Measurements from ENCODE around the gene TCP10L. TPM values are rescaled to one million over a fixed set of nuclear protein-coding genes. Genes with fewer than 3 reads are reported as not detected.
A peak's percentile ranks its signal among the peaks of the same experiment; 100 is the strongest.
"Not testable (repeated sequence)": the region's sequence is repeated elsewhere in the genome, so short reads cannot be mapped to it uniquely, and the experiment has no call there.

TCP10L gene, protein sequence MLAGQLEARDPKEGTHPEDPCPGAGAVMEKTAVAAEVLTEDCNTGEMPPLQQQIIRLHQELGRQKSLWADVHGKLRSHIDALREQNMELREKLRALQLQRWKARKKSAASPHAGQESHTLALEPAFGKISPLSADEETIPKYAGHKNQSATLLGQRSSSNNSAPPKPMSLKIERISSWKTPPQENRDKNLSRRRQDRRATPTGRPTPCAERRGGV
- total RNA-seq, result 1.4 to 1.6 TPM (median 1.5 TPM) in 3 replicates

DNA sequence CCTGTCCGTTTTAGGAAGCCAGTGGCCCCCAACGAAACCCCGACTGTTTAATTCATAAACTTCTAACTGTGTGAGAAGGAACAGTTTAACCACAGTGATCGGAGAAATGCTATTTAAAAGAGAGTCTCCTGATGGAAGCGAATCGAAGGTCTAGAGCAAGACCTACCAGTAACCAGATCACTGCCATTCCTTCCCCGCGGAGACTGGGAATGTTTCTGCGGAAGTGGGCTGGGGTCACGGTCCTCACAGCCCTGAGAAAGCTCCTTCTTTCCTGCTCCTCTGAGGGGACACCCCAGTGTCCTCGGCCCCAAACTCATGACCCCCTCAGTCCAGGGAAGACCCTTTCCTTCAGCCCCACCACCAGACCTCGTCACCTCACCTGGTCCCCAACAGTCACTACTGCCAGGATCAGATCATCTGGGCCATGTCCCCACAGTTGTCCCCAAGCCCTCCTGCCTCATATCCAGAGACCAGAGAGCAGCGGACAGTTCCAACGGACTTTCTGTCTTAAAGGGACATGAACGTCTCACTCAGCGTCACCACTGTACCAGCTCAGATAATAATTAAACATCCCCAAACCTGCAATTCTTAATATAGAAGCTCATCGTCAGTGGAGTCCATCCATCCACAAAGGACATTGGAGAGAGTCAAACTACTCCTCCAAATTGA, at the start of gene TCP10L:
TSS of gene TCP10L (minus strand) at position 482 of the 669 bp plus-strand sequence. CDS start 1,219 bp downstream, outside the sequence.
- Mint-ChIP-seq H3K4me1 (no peaks in the 10 kb centered on the region), H3K4me3 (no peak within 1 kb of the TSS), H3K27me3 (ENCODE audit: low read depth) (peaks cover 10% of the 10 kb centered on the region), H3K9me3 (no peaks in the 10 kb centered on the region), H3K27ac (no peak within 1 kb of the TSS), H3K36me3 (no peaks in the 10 kb centered on the region)
- no peak for DNase-seq (ENCODE audit: low spot score in 2 of 2, unreplicated experiment in 2 of 2)
- TF ChIP-seq, protein P1, sequence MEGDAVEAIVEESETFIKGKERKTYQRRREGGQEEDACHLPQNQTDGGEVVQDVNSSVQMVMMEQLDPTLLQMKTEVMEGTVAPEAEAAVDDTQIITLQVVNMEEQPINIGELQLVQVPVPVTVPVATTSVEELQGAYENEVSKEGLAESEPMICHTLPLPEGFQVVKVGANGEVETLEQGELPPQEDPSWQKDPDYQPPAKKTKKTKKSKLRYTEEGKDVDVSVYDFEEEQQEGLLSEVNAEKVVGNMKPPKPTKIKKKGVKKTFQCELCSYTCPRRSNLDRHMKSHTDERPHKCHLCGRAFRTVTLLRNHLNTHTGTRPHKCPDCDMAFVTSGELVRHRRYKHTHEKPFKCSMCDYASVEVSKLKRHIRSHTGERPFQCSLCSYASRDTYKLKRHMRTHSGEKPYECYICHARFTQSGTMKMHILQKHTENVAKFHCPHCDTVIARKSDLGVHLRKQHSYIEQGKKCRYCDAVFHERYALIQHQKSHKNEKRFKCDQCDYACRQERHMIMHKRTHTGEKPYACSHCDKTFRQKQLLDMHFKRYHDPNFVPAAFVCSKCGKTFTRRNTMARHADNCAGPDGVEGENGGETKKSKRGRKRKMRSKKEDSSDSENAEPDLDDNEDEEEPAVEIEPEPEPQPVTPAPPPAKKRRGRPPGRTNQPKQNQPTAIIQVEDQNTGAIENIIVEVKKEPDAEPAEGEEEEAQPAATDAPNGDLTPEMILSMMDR (IDR thresholded peaks at IDR 0.05; ENCODE audit: unreplicated experiment), result no peak

DNA sequence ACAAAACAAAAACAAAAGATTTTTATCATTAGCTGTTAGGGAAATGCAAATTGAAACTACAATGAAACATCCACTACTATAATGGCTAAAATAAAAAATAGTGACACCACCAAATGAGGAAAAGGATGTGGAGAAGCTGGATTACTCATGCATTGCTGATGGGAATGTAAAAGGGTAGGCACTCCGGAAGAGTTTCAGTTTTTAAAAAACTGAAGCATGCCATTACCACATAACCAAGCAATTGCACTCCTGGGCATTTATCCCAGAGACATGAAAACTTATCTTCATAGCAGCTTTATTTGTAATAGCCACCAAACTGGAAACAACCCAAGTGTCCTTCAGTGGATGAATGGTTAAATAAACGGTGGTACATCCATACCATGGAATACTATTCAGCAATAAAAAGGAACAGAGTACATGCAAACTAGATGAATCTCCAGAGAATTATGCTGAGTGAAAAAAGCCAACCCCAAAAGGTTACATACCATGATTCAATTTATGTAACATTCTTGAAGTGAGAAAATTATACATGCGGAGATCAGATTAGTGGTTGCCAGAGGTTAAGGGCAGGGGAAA, 41.4 kb upstream of the TCP10L start:
- H3K4me1 Mint-ChIP-seq, result no peaks in the 10 kb centered on the region
- peaks cover 8% of the 10 kb centered on the region for H3K27me3 Mint-ChIP-seq (ENCODE audit: low read depth)
- TF ChIP-seq, protein P1 (IDR thresholded peaks at IDR 0.05; ENCODE audit: unreplicated experiment), result no peak
- peaks cover 6% of the 10 kb centered on the region for H3K36me3 Mint-ChIP-seq
- no peak overlapping the region for H3K27ac Mint-ChIP-seq
- H3K9me3 Mint-ChIP-seq, result peaks cover 4% of the 10 kb centered on the region
- no peak overlapping the region for H3K4me3 Mint-ChIP-seq
- no peak for DNase-seq (ENCODE audit: low spot score in 2 of 2, unreplicated experiment in 2 of 2)

DNA sequence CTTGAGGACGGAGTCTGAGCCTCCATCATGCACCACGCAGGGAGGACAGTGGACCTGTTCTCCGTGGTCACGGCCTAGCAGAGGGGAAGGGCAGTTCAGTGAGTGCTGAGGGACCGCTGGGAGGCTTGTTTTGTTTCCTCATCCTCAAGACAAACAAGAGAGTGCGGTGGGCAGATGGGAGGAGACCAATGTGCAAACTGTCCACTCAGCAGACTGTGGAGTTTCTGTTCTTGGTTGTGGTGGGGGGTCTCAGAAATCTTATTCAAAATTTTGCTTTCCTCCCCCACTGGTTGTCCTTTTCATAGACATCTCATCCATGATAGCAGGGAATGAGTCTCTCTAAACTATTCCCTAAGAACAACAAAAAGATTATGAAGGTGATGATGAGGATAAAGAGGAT, 32.9 kb upstream of the TCP10L start:
- H3K27me3 Mint-ChIP-seq (ENCODE audit: low read depth), result peaks cover 53% of the 10 kb centered on the region
- not testable (repeated sequence) for H3K9me3 Mint-ChIP-seq; H3K36me3 Mint-ChIP-seq; H3K27ac Mint-ChIP-seq; H3K4me1 Mint-ChIP-seq; DNase-seq (ENCODE audit: low spot score in 2 of 2, unreplicated experiment in 2 of 2); H3K4me3 Mint-ChIP-seq

DNA sequence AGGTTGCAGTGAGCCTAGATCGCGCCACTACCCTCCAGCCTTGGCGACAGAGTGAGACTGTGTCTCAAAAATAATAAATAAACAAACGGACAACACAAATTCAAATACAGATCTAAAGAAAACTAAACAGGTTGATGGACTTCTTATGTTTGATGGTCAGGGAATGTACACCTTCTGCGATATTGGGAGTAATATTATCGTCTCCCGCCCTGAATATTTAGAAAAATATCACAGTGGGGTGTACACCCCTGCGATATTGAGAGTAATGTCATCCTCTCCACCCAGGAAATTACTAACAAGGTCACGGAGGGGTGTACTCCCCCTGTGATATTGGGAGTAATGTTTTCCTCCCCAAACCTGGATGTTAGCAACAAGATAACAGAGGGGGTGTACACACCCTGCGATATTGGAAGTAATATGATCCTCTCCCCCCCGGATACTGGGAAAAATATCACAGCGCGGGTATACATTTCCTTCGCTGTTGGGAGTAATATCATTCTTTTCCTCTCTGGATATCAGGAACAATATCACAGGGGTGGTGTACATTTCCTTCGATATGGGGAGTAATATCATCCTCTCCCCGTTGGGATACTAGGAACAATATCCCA, 28.2 kb upstream of the TCP10L start:
- DNase-seq (ENCODE audit: low spot score in 2 of 2, unreplicated experiment in 2 of 2), result no peak
- Mint-ChIP-seq H3K4me1 (peaks cover 5% of the 10 kb centered on the region), H3K4me3 (peak overlapping the region; percentile 98), H3K36me3 (peaks cover 3% of the 10 kb centered on the region), H3K27me3 (ENCODE audit: low read depth) (peaks cover 27% of the 10 kb centered on the region), H3K9me3 (no peaks in the 10 kb centered on the region), H3K27ac (peak overlapping the region; percentile 98)
- TF ChIP-seq, protein P1 (IDR thresholded peaks at IDR 0.05; ENCODE audit: unreplicated experiment), result no peak

DNA sequence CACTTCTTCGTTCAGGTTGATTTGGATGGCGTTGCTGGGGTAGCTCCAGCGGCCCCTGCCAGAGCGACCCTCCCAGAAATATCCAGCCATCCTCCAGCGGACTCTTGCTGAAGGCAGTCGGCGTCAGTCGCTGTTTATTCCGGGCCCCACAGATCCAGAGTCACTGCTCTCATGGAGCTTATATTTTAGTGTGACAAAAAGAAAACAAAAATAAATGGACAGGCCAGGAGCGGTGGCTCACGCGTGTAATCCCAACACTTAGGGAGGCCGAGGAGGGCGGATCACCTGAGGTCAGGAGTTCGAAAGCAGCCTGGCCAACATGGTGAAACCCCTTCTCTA, 27.6 kb upstream of the TCP10L start:
- DNase-seq (ENCODE audit: low spot score in 2 of 2, unreplicated experiment in 2 of 2), result no peak
- Mint-ChIP-seq H3K36me3 (peaks cover 3% of the 10 kb centered on the region), H3K9me3 (no peaks in the 10 kb centered on the region), H3K27ac (peak overlapping the region; percentile 98), H3K27me3 (ENCODE audit: low read depth) (peaks cover 21% of the 10 kb centered on the region), H3K4me3 (peak overlapping the region; percentile 98), H3K4me1 (peaks cover 5% of the 10 kb centered on the region)
- TF ChIP-seq, protein P1 (IDR thresholded peaks at IDR 0.05; ENCODE audit: unreplicated experiment), result no peak
